NCI-H1105 treated with DMSO at 0.1 percent for 48 hours (cell line): ENCODE results near the gene DEFB128.
"Not testable (repeated sequence)": the region's sequence is repeated elsewhere in the genome, so short reads cannot be mapped to it uniquely, and the experiment has no call there.

Experiments
- DNase-seq: peaks from one replicate; lab custom pipeline; 2025; lab: John Stamatoyannopoulos, UW

The DEFB128 gene

DNA sequence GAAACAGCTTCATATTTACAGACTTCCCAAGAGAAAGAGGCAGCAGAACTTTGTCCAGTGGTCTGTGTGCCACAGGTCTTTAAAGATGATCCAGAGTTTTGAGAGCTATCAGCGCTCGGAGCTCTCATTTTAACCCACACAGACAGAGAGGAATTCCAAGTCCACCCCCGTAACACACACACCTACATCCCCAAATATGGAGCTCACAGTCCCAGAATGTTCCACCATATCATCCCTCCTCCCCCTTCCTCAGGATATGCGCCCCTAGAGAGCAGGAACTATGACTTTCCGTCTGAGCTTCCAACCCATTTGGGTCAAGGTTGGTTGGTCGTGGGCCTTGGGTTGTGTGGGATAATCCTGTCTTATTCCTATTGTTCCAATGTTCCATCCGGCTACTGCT lies at the start of gene DEFB128:
DEFB128 (minus strand) TSS at position 101 of the 400 bp plus-strand sequence; CDS start at position 13, 88 bp downstream.
- no peak for DNase-seq

DNA sequence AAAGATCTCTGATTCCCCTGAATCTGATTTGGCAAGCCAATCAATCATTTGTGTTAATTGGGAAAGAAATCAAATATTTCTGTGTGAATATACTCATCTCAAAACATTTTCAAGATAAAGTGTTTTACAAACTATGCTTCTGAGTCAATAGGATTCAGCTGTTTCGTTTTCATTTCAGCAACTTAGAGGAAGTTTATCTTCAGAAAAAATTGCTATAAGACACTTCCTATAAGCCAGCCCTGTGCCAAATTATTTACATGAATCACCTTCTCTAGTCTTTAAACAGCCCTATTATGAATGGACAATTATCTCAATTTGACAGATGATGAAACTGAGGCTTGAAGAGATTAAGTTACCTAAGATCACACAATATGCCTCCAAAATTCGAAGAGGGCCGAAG lies 48.4 kb upstream of the DEFB128 start:
- DNase-seq = no peak

DNA sequence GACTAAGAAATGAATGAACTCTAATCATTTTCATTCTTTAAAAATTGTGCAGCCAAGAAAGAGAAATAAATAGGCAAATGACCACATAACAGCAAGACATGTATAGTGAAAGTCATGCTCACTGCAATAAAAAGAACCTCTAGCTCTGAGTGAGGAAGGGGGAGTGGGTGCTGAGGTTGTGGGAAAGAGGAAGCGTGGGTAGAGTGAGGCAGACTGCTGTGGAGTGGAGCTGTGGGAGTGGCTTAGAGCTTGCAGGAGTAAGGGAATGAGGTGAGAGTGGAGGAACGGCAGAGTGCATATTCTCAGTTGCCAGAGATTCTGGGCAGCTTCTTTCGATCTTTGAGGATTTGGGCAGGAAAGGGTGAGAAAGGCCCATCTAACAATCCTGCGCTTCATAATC lies 48.0 kb upstream of the DEFB128 start:
- DNase-seq = no peak

DNA sequence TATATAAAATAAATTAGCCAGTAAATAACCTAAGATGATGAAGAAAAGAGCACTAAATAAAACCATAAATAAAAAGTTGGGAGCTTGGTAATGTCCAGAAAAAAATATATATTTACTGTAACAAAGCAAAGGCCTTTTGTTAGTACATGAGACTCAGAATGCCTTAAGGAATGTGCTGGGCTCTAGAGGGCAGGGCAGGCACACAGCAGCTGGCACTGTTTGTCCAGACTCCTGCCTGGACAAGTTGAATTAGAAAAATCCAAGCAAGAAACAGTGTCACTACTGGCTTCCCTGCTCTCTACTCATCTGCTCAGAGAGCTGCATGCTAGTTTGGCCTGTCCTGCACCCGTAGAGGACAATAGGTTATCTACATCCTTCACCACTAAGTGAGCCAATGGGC lies 46.4 kb upstream of the DEFB128 start:
- no peak for DNase-seq

DNA sequence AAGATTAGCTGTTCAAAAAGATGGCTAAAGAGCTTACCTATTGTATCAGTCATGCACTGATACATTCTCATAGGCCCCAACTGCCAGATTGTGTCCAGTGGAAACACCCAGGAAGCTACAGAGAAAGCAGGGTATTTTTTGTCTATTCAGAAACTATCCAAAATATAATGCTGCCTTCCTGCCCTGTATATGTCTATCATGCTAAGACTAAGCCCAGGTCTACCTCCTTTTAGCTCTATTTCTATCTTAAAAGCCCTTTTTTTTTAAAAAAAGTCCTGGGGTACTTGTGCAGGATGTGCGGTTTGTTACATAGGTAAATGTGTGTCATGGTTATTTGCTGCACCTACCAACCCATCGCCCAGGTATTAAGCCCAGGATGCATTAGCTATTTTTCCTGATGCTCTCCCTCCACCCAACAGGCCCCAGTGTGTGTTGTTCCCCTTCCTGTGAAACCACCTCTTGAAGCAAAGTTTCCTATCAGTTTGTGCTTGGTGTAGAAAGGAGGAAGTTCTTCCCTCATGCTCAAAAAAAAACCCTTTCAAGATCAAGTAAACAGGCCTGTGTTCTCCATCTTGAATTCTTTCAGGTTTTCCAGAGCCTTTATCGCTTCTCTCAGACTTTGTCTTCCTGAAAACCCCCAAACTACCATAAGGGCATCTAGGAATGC lies 38.1 kb upstream of the DEFB128 start:
- DNase-seq = no peak

DNA sequence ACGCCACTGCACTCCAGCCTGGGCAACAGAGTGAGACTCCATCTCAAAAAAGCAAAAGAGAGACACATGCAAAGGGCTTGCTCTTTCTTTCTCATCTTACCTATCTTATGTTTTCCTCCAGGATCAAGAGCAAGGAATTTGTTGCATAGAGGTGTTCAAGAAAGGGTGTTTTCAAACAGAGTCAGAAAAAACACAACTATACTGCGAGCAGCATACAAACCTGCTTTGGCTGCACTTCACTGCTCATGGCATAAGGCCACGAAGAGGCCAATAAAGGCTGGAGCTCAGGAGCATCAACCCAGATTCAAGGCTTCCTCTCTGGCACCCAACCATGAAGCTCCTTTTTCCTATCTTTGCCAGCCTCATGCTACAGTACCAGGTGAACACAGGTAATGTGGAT lies 37.4 kb upstream of the DEFB128 start, which contains the start of gene DEFB129:
DEFB129 (plus strand) TSS at position 301 of the 400 bp plus-strand sequence; CDS start at position 332, 31 bp downstream.
- no peak for DNase-seq

DNA sequence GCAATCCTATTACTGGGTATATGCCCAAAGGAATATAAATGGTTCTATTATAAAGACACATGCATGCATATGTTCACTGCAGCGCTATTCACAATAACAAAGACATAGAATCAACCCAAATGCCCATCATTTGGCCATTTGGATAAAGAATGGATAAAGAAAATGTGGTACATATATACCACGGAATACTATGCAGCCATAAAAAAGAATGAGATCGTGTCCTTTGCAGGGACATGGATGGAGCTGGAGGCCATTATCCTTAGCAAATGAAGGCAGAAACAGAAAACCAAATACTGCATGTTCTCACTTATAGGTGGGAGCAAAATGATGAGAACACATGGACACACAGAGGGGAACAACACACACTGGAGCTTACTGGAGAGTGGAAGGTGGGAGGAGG lies 36.4 kb upstream of the DEFB128 start:
- DNase-seq = not testable (repeated sequence)

DNA sequence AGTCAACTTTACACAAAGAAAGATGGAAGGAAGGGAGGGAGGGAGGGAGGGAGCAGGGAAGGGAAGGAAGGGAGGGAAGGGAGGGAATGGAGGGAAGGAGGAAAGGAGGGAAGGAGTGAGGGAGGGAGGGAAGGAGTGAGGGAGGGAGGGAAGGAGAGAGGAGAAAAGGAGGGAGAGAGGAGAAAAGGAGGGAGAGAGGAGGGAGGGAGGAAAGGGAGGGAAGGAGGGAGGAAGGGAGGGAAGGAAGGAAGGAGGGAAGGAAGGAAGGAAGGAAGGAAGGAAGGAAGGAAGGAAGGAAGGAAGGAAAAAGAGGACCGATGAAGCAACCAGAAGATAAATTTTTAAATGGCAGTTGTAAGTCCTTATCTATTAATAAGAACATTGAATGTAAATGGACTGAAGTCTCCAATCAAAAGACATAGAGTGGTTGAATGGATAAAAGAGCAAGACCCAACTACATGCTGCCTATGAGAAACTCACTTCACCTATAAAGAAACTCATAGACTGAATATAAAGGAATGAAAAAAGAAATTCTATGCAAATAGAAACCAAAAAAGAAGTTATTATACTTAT lies 31.8 kb upstream of the DEFB128 start:
- no peak for DNase-seq

DNA sequence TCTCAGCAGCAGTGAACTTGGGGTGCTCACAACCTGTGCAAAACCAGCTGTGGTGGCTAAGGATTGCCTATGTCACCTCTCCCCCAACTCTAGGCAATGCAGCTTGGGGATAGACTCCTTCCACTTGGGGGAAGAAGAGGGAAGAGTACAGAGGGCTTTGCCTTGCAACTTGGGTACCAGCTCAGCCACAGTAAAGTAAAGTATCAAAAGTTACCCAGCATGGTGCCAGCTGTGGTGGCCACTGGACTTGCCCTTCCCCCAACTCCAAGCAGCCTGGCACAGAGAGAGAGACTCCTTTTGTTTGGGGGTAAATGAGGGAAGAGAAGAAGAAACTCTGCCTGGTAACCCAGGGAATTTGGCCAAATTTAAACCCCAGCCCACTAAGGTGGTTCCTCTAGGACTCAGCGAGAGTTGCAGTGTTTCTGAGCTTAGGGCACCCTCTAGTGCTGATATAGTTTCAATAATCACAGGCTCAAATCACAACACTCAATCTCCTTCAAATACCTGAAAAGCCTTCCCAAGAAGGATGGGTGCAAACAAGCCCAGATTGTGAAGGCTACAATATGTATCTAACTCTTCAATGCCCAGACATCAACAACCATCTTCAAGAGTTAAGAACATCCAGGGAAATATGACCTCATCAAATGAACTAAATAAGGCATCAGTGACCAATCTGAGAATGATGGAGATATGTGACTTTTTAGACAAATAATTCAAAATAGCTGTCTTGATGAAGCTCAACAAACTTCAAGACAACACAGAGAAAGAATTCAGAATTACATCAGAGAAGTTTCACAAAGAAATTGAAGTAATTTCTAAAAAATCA lies 30.0 kb upstream of the DEFB128 start:
- peak; percentile 56 for DNase-seq

DNA sequence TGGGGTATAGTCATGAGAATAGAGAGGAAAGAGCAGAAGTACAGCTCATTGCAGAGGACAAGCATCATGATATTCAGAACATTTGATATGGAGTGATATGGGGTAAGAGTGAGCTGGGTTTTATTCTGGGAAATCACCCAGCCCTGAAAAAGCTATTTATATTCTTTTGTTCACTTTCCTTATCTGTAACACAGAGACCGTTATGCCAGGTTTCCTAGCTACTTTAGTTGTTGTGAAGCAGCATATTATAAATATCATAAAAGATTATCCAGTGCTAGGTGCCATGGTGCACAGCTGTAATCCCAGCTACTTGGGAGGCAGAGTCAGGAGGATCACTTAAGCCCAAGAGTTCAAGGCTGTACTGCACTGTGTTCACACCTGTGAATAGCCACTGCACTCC lies 27.8 kb upstream of the DEFB128 start:
- no peak for DNase-seq

DNA sequence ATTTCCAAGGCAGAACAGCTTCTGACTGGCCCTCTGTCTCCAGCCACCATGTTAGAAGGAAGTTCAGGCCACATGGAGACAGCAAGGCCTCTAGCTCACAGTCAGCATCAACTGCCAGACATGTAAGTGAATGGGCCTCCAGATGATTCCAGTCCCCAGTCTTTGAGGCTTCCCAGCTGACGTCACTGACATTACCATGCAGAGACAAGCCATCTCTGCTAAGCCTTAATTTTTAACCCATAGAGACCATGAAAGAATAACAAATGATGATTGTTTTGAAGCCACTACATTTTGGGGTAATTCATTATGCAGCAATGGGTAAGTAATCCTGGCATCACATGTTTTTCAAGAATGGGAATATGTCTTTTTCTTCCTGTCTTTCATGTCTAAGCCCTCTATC lies 26.3 kb upstream of the DEFB128 start:
- DNase-seq = no peak

DNA sequence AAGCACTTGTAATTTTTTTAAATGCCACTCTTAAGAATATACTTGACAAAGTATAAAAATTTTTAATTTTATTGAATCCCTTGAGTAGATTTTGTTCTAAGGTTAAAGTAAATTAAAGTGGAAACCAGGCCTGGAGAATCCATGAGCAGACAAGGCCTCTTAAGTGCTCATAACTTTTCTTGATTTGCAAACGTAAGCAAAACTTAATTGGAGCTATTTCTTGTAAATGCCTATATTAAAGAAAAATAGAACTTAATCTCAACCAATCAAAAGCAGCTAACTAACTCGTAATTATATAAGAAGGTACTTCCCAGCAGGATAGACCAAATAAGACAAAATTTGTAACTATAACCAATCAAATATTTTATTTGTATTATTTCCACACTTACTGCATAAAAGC lies 24.9 kb upstream of the DEFB128 start:
- DNase-seq = no peak

DNA sequence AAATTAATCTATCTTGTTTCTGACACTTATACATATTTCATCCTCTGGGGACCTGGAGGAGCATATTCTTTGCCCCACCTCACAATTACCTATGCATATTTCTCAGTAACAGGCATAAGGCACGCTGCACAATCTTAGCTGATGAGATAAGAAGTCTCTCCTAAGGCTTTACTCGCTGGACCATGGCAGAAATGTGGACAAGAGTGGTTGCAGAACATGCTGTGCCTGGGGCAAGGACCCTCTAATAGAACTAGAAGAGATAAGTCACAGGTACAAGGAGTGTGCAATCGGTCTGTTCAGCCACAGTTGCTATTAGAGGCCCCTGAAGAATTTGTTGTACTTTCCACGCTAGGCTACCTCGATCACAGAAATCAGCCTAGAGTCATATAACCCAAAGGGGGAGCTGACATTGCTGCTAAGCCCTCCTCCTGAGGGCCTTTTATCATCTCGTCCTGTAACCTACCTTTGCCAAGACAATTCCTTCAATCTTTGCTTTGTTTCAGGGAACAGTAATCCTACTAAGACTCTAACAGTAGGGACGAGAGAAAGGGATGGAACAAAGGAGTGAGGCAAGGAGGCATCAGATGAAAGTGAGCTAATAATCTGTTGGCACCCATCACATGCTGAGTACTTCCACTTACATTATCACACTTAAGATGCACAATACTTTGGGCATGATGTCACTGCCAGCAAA lies 21.4 kb upstream of the DEFB128 start:
- DNase-seq = no peak

DNA sequence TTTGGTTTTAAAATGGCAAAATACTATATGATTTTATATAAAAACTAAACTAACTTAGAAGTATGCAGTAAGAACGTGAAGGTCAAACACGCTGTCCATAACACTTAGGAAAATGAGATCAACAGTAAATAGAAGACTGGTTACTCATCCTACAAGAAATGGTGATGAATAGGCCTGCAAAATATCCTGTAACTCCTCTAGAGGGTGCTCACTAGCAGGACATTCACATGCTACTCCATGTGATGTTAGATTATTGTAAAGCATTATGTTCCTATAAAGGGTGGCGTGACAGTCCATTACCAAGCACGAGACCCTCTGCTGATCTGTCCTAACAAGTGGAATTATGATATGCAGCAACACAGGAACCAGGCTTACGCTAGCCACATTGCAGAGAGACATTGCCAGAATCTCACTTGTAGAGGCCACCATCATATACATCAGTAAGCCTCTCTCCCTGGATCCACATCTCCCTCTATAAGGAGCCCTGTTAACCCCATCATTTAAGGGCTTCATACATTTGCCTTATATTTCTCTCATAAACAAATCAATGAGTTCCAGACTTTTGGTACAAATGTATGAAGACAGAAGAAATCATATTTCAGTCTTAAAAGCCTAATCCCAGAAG lies 19.5 kb upstream of the DEFB128 start:
- peak; percentile 48 for DNase-seq

DNA sequence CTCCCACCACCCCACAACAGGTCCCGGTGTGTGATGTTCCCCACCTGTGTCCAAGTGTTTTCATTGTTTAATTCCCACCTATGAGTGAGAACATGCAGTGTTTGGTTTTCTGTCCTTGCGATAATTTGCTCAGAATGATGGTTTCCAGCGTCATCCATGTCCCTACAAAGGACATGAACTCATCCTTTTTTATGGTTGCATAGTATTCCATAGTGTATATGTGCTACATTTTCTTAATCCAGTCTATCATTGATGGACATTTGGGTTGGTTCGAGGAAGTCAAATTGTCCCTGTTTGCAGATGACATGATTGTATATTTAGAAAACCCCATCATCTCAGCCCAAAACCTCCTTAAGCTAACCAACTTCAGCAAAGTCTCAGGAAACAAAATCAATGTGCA lies 14.1 kb upstream of the DEFB128 start:
- not testable (repeated sequence) for DNase-seq

DNA sequence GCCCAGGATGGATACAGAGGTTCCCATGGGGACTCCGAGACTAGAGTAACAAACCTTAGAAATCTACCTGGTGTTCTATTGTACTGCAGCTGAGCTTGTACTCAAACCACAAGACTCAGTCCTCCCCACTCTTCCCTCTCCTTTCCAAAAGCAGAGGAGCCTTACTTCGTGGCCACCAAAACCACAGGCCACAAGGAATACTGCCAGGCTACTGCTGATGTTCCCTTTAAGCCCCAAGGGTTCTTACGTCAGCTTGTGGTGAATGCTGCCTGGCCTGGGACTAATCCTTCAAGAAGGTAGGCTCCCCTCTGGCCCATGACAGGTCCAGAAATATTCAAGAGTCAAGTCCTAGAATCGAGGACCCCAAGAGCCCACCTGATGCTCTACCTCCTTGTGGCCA lies 10.5 kb upstream of the DEFB128 start:
- no peak for DNase-seq

DNA sequence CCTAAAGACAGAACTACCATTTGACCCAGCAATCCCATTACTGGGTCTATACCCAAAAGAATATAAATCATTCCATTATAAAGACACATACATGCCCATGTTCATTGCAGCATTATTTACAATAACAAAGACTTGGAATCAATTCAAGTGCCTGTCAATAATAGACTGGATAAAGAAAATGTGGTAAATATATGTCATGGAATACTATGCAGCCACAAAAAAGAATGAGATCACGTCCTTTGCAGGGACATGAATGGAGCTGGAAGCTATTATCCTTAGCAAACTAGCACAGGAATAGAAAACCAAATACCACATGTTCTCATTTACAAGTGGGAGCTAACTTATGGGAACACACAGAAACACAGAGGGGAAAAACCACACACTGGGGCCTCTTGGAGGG lies 8.7 kb upstream of the DEFB128 start:
- no peak for DNase-seq

DNA sequence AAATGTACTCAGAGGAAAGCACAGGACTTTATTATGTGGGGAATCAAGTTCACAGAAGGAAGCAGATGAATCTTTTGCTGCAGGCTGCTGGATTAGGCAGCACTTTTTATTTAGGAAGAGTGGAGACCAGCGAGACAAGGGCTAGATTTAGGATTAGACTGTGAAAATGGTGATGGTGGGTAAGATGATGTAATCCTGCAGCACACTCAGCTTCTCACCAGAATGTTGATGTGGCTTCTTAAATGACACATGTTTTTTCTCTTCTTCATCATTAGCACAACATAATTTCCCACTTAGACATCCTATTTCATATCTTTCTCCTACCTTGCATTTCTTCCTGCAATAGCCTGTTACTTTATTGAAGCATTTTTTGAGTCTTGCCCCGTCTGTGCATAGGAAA lies 1.8 kb downstream of the DEFB128 start:
- DNase-seq = no peak

DNA sequence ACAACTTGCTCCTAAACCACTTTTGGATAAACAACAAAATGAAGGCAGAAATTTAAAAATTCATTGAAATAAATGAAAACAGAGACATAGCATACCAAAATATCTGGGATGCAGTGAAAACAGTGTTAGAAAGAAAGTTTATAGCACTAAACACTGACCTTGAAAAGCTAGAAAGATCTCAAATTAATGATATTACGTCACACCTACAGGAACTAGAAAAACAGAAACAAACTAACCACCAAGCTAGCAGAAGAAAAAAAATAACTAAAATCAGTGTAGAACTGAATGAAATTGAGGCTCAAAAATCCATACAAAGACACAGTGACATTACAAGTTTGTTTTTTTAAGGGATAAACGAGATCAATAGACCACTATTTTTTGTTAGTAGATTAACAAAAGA lies 5.2 kb downstream of the DEFB128 start:
- no peak for DNase-seq

DNA sequence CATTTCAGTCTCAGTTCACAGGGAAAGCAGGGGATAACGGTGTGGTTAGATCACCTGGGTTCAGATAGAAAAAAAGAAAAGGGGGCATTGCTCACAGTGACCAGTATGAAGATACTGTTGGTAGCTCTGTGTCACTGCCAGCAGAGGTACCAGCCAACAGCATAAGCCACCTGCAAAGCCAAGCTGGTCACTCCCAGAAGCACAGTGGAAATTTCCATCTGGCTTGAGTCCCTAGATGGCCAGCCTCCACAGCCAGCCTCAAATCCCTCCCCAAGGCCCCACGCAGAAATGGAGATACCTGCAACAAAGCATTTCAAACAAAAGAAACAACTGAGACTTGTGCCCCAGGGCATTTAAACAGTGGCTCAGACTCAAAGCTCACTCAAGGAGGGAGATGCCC lies 20.6 kb downstream of the DEFB128 start:
- DNase-seq = no peak

DNA sequence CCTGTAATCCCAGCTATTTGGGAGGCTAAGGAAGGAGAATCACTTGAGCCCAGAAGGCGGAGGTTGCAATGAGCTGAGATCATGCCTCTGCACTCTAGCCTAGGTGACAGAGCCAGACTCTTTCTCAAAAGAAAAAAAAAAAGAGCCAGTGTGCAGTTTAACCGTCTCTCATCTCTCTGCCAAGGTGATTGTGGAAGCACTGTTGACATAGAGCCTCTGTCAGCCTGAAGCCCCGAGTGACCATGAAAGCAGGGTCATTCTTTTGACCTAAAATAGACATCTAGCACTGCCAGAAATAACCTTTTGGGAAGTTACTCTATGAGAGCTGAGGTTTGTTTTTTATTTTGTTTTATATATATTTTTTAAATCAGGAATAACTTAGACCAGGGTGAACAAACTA lies 24.9 kb downstream of the DEFB128 start:
- no peak for DNase-seq

DNA sequence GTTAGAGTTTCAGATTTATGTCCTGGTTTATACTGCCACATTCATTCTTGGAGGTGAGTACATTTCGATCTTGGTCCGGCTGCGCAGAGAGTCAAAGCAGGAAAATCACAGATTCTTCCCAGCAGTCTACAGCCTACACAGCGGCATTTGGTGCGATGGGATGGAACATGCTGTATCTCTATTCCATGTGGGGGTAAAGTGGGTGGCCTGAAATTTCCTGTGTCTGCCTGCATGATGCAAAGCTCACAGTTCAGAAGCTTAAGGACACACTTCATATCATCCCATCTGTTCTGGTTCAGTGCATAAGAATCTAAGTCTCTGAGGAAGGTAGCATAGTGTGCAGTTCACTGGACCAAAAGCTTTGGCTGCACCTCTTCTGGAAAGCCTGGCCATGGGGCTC lies 32.4 kb downstream of the DEFB128 start, which contains the start of gene DEFB127:
DEFB127 (plus strand) TSS at position 301 of the 400 bp plus-strand sequence; CDS start at position 392, 91 bp downstream.
- no peak for DNase-seq
